ENCODE measurements around the gene VIPR2. TPM values are rescaled to one million over a fixed set of nuclear protein-coding genes. Genes with fewer than 3 reads are reported as not detected.

VIPR2 gene
- total RNA-seq, 1 experiment from 2014 or later, result not detected

DNA sequence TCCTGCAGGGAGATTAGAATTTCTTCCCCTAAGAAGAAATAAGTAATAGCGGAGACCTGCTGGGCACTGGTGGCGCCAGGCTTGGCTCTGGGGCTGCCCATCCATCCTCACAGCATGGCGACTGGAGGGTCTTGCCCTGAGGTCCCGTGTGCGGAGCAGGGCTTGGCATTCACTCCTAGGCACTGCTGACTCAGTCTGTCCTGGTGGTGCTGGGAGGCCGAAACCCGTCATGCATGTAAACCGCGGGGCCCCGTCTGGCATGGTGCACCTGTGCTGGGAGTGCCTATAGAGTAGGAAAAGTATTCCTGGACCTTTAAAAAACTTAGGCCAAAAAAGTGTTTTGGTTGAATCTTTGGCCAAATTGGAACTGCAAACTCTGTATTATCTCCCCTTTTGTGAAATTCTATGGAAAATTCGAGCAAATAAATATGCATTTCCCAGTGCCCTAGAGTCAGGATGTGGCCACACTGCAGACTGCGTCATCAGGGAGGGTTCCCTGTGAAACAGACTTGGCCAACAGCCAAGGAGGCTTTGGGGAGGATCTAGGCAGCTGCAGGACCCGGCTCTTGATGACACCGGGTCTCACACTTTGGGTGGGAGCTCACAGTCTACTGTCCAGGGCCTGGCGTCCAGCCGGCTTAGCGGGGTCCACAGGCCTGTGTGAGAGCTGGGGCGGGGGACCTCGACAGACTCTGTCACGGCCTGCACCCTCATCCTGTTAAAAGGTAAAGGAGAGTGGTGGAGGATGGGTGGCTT lies 122.3 kb downstream of the VIPR2 start:
- CTCF ChIA-PET, result interaction anchor here (0.7 kb wide), 1 partner anchor 46 kb away, joined by 3 read pairs; no protein-coding TSS in a partner anchor
- TF ChIP-seq, protein P1, sequence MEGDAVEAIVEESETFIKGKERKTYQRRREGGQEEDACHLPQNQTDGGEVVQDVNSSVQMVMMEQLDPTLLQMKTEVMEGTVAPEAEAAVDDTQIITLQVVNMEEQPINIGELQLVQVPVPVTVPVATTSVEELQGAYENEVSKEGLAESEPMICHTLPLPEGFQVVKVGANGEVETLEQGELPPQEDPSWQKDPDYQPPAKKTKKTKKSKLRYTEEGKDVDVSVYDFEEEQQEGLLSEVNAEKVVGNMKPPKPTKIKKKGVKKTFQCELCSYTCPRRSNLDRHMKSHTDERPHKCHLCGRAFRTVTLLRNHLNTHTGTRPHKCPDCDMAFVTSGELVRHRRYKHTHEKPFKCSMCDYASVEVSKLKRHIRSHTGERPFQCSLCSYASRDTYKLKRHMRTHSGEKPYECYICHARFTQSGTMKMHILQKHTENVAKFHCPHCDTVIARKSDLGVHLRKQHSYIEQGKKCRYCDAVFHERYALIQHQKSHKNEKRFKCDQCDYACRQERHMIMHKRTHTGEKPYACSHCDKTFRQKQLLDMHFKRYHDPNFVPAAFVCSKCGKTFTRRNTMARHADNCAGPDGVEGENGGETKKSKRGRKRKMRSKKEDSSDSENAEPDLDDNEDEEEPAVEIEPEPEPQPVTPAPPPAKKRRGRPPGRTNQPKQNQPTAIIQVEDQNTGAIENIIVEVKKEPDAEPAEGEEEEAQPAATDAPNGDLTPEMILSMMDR (IDR thresholded peaks at IDR 0.05; ENCODE audit: unreplicated experiment), result no peak

DNA sequence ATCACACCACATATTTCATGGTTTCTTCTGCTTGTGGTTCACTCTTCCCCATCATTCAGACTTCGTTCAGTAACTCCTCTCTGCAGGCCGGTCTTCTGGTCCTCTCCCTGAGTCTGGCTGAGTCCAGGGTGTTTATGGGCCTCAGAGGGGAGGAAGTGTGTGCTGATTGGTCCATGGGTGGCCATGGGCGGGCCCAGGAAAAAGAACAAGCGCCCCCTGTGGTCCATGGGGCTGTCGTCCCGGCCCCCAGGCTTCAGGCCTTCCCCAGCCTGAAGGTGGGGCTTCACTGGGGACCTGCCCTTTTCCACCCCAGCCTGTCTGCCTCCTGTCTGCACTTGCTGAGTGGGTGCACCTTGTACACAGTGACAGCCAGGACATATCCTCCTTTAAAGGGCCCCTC lies 123.7 kb downstream of the VIPR2 start:
- CTCF ChIA-PET, result no interaction called here
- BruUV-seq (replicated peaks), result no TSS peak
- Mint-ChIP-seq H3K27ac (ENCODE audit: low read depth, unreplicated experiment) (no peak overlapping the region), H3K27me3 (ENCODE audit: insufficient read depth, unreplicated experiment) (no peaks in the 10 kb centered on the region), H3K9me3 (ENCODE audit: unreplicated experiment) (no peaks in the 10 kb centered on the region), H3K4me3 (ENCODE audit: unreplicated experiment) (no peak overlapping the region), H3K36me3 (ENCODE audit: insufficient read depth, unreplicated experiment) (no peaks in the 10 kb centered on the region), H3K4me1 (ENCODE audit: insufficient read depth, unreplicated experiment) (peaks cover 8% of the 10 kb centered on the region)
- TF ChIP-seq, protein P1 (IDR thresholded peaks at IDR 0.05; ENCODE audit: unreplicated experiment), result no peak
- POLR2A ChIA-PET, result no interaction called here
- no peak for DNase-seq (ENCODE audit: unreplicated experiment)
- intact Hi-C loops (cut with micrococcal nuclease), result no loop called here

More for the DNA sequence above, 122.3 kb downstream of the VIPR2 start:
- H3K4me1 Mint-ChIP-seq (ENCODE audit: insufficient read depth, unreplicated experiment), result peaks cover 12% of the 10 kb centered on the region
- H3K36me3 Mint-ChIP-seq (ENCODE audit: insufficient read depth, unreplicated experiment), result no peaks in the 10 kb centered on the region
- DNase-seq (ENCODE audit: unreplicated experiment), result peak; percentile 95
- no peaks in the 10 kb centered on the region for H3K9me3 Mint-ChIP-seq (ENCODE audit: unreplicated experiment)
- H3K4me3 Mint-ChIP-seq (ENCODE audit: unreplicated experiment), result no peak overlapping the region
- intact Hi-C loops (cut with micrococcal nuclease), result no loop called here
- no peak overlapping the region for H3K27ac Mint-ChIP-seq (ENCODE audit: low read depth, unreplicated experiment)
- POLR2A ChIA-PET, result interaction anchor here (0.6 kb wide), 1 partner anchor 206 kb away, joined by 3 read pairs; no protein-coding TSS in a partner anchor
- H3K27me3 Mint-ChIP-seq (ENCODE audit: insufficient read depth, unreplicated experiment), result no peaks in the 10 kb centered on the region
- BruUV-seq (replicated peaks), result no TSS peak

DNA sequence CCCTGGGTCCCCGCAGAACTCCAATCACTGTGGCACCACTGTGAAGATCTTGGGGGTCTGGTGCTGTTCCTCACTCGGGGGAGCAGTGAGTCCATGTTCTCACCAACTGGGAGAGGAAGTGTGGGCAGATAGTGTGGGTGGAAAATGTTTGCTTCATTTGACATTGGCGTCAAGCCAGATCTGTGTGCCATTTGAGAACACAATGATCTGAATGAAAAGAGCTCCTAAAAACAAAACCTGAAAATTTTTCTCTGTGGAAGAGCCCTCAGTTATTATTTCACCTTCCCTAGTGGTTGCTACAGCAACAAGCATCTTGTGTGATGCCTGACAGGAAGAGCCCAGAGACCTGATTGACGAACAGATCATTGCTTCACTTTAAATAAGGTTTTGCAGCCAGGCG lies 125.6 kb downstream of the VIPR2 start:
- H3K4me3 Mint-ChIP-seq (ENCODE audit: unreplicated experiment), result no peak overlapping the region
- H3K36me3 Mint-ChIP-seq (ENCODE audit: insufficient read depth, unreplicated experiment), result no peaks in the 10 kb centered on the region
- peak; percentile 64 for DNase-seq (ENCODE audit: unreplicated experiment)
- H3K9me3 Mint-ChIP-seq (ENCODE audit: unreplicated experiment), result no peaks in the 10 kb centered on the region
- TF ChIP-seq, protein P1 (IDR thresholded peaks at IDR 0.05; ENCODE audit: unreplicated experiment), result no peak
- intact Hi-C loops (cut with micrococcal nuclease), result no loop called here
- H3K4me1 Mint-ChIP-seq (ENCODE audit: insufficient read depth, unreplicated experiment), result peaks cover 14% of the 10 kb centered on the region
- no peaks in the 10 kb centered on the region for H3K27me3 Mint-ChIP-seq (ENCODE audit: insufficient read depth, unreplicated experiment)
- CTCF ChIA-PET, result interaction anchor here (1.4 kb wide), 1 partner anchor 10 kb away, joined by 4 read pairs; no protein-coding TSS in a partner anchor
- POLR2A ChIA-PET, result no interaction called here
- peak overlapping the region; percentile 16 for H3K27ac Mint-ChIP-seq (ENCODE audit: low read depth, unreplicated experiment)
- BruUV-seq (replicated peaks), result no TSS peak

DNA sequence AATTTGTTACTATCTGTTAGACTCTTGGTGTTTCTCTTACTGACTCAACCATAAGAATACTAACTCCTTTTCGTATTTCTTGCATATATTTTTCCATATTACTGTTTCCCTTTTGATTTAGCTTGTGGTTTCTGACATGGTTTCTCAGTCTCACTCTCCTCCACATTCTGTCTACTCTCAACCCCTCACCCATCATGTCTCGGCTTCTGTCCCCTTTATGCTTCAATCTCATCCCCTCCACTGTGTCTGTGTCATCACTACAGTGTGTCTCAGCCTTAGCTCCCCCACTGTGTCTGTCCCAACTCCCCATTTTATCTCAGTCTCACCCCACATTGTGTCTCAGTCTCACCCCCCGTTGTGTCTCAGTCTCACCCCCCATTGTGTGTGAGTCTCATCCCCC lies 126.9 kb downstream of the VIPR2 start:
- CTCF ChIA-PET, result no interaction called here
- Mint-ChIP-seq H3K9me3 (ENCODE audit: unreplicated experiment) (no peaks in the 10 kb centered on the region), H3K36me3 (ENCODE audit: insufficient read depth, unreplicated experiment) (no peaks in the 10 kb centered on the region), H3K4me3 (ENCODE audit: unreplicated experiment) (no peak overlapping the region), H3K27me3 (ENCODE audit: insufficient read depth, unreplicated experiment) (no peaks in the 10 kb centered on the region), H3K4me1 (ENCODE audit: insufficient read depth, unreplicated experiment) (peaks cover 14% of the 10 kb centered on the region), H3K27ac (ENCODE audit: low read depth, unreplicated experiment) (no peak overlapping the region)
- intact Hi-C loops (cut with micrococcal nuclease), result no loop called here
- TF ChIP-seq, protein P1 (IDR thresholded peaks at IDR 0.05; ENCODE audit: unreplicated experiment), result no peak
- DNase-seq (ENCODE audit: unreplicated experiment), result no peak
- POLR2A ChIA-PET, result no interaction called here
- no TSS peak for BruUV-seq (replicated peaks)
